H9 (cell line): Measurements from ENCODE around the gene CDKL1. TPM values are rescaled to one million over a fixed set of nuclear protein-coding genes. Genes with fewer than 3 reads are reported as not detected.

ENCODE experiments used
- DNase-seq: peaks from one replicate; pipeline ENCODE4 v3.0.0-alpha.2; 2017
- H2AFZ ChIP-seq: one replicate; pipeline ENCODE4 v1.6.1; 2013; ENCODE audit warnings: mild to moderate bottlenecking, low read length, control low read depth, moderate library complexity
- H2AK5ac ChIP-seq: 2 replicates; pipeline ENCODE4 v1.6.1; 2013; ENCODE audit warnings: low read length, control low read depth, mixed read lengths; ENCODE audit not compliant: insufficient read length
- H2BK120ac ChIP-seq: one replicate; pipeline ENCODE4 v1.6.1; 2013; ENCODE audit warnings: low read depth, mild to moderate bottlenecking, low read length, control low read depth, inconsistent platforms; ENCODE audit not compliant: poor library complexity, severe bottlenecking
- H2BK12ac ChIP-seq: 2 replicates; pipeline ENCODE4 v1.6.1; 2013; ENCODE audit warnings: low read length, control low read depth, mixed read lengths, low read depth; ENCODE audit not compliant: insufficient read length
- H2BK15ac ChIP-seq: 2 replicates; pipeline ENCODE4 v1.6.1; 2013; ENCODE audit warnings: low read depth, low read length, control low read depth
- H2BK20ac ChIP-seq: one replicate; pipeline ENCODE4 v1.6.1; 2013; ENCODE audit warnings: low read depth, mild to moderate bottlenecking, low read length, control low read depth, inconsistent platforms; ENCODE audit not compliant: poor library complexity, severe bottlenecking
- H2BK5ac ChIP-seq: 2 replicates; pipeline ENCODE4 v1.6.1; 2013; ENCODE audit warnings: low read length, control low read depth, mixed read lengths; ENCODE audit not compliant: insufficient read length
- H3K14ac ChIP-seq: 2 replicates; pipeline ENCODE4 v1.6.1; 2013; ENCODE audit warnings: low read length, control low read depth; ENCODE audit not compliant: insufficient read depth
- H3K18ac ChIP-seq: 2 replicates; pipeline ENCODE4 v1.6.1; 2013; ENCODE audit warnings: low read depth, mild to moderate bottlenecking, mixed read lengths, low read length, control low read depth; ENCODE audit not compliant: insufficient read length
- H3K23ac ChIP-seq: 2 replicates; pipeline ENCODE4 v1.6.1; 2013; ENCODE audit warnings: low read length, control low read depth, mixed read lengths, low read depth; ENCODE audit not compliant: insufficient read length
- H3K23me2 ChIP-seq: 2 replicates; pipeline ENCODE4 v1.6.1; 2013; ENCODE audit warnings: low read depth, mild to moderate bottlenecking, mixed read lengths, low read length, control low read depth; ENCODE audit not compliant: insufficient read length, poor library complexity, severe bottlenecking
- H3K27ac ChIP-seq: 2 replicates; pipeline ENCODE4 v1.5.1; 2013; ENCODE audit warnings: low read length, control low read depth, mixed read lengths, low read depth; ENCODE audit not compliant: insufficient read length
- H3K27me3 ChIP-seq: 2 replicates; pipeline ENCODE4 v1.6.1; 2013; ENCODE audit warnings: low read length, control low read depth, inconsistent platforms; ENCODE audit not compliant: insufficient read depth
- H3K4ac ChIP-seq: 2 replicates; pipeline ENCODE4 v1.6.1; 2013; ENCODE audit warnings: low read depth, mild to moderate bottlenecking, control low read depth, inconsistent platforms, low read length, moderate library complexity
- H3K4me1 ChIP-seq: 2 replicates; pipeline ENCODE4 v1.6.1; 2013; ENCODE audit warnings: low read length, control low read depth, inconsistent platforms; ENCODE audit not compliant: insufficient read depth
- H3K4me2 ChIP-seq: 2 replicates; pipeline ENCODE4 v1.6.1; 2013; ENCODE audit warnings: low read length, control low read depth, mixed read lengths; ENCODE audit not compliant: insufficient read length, insufficient read depth
- H3K56ac ChIP-seq: 2 replicates; pipeline ENCODE4 v1.6.1; 2013; ENCODE audit warnings: low read depth, mild to moderate bottlenecking, mixed read lengths, low read length, control low read depth; ENCODE audit not compliant: insufficient read length
- H3K79me1 ChIP-seq: 2 replicates; pipeline ENCODE4 v1.6.1; 2013; ENCODE audit warnings: low read depth, mild to moderate bottlenecking, moderate library complexity, low read length, control low read depth, inconsistent platforms; ENCODE audit not compliant: insufficient read depth, poor library complexity, severe bottlenecking
- H3K79me2 ChIP-seq: 2 replicates; pipeline ENCODE4 v1.6.1; 2013; ENCODE audit warnings: low read length, control low read depth, inconsistent platforms; ENCODE audit not compliant: insufficient read depth
- H3K9ac ChIP-seq: 2 replicates; pipeline ENCODE4 v1.6.1; 2013; ENCODE audit warnings: low read length, control low read depth, mixed read lengths; ENCODE audit not compliant: insufficient read length; ENCODE audit errors: extremely low read depth
- H3K9me3 ChIP-seq: one replicate; pipeline ENCODE4 v1.6.1; 2013; ENCODE audit warnings: low read depth, low read length, inconsistent platforms; ENCODE audit not compliant: control insufficient read depth
- H3T11ph ChIP-seq: one replicate; pipeline ENCODE4 v1.6.1; 2013; ENCODE audit warnings: mild to moderate bottlenecking, low read length, control low read depth, inconsistent platforms
- H4K20me1 ChIP-seq: one replicate; pipeline ENCODE4 v1.6.1; 2013; ENCODE audit not compliant: control insufficient read depth, insufficient read length, insufficient read depth
- H4K5ac ChIP-seq: 2 replicates; pipeline ENCODE4 v1.6.1; 2013; ENCODE audit warnings: low read depth, mild to moderate bottlenecking, mixed read lengths, low read length, control low read depth; ENCODE audit not compliant: insufficient read length
- H4K8ac ChIP-seq: replicated peaks from 2 replicates; pipeline ENCODE4 v1.6.1; 2013; ENCODE audit warnings: low read length, control low read depth, mixed read lengths, low read depth; ENCODE audit not compliant: insufficient read length
- H4K91ac ChIP-seq: 2 replicates; pipeline ENCODE4 v1.6.1; 2013; ENCODE audit warnings: low read depth, mild to moderate bottlenecking, moderate library complexity, mixed read lengths, low read length, control low read depth; ENCODE audit not compliant: insufficient read length
- H3K27ac Mint-ChIP-seq, 3 experiments: 2 replicates in 2 of 3; 3 replicates in 1 of 3; pipeline ENCODE4 v1.8.0; 2020 to 2021; ENCODE audit warnings: mixed read lengths in 3 of 3, mild to moderate bottlenecking in 1 of 3, moderate library complexity in 1 of 3
- H3K27me3 Mint-ChIP-seq: 2 replicates; pipeline ENCODE4 v1.8.0; 2021; ENCODE audit warnings: low read depth, mild to moderate bottlenecking, moderate library complexity, mixed read lengths
- H3K36me3 Mint-ChIP-seq, 3 experiments: 2 replicates in 2 of 3; 3 replicates in 1 of 3; pipeline ENCODE4 v1.8.0; 2020 to 2021; ENCODE audit warnings: low read depth in 3 of 3, mixed read lengths in 3 of 3; ENCODE audit not compliant: insufficient read depth in 1 of 3
- H3K4me1 Mint-ChIP-seq, 2 experiments: 2 replicates each; pipeline ENCODE4 v1.8.0; 2020; ENCODE audit warnings: mixed read lengths in 2 of 2
- H3K4me3 Mint-ChIP-seq, 2 experiments: 2 replicates in 1 of 2; 3 replicates in 1 of 2; pipeline ENCODE4 v1.8.0; 2020 to 2021; ENCODE audit warnings: mild to moderate bottlenecking in 2 of 2, mixed read lengths in 2 of 2, moderate library complexity in 1 of 2
- H3K9me3 Mint-ChIP-seq, 2 experiments: 2 replicates in 1 of 2; 3 replicates in 1 of 2; pipeline ENCODE4 v1.8.0; 2020; ENCODE audit warnings: mild to moderate bottlenecking in 2 of 2, mixed read lengths in 2 of 2, moderate library complexity in 1 of 2
- WGBS: extraction: QIAGEN DNeasy Blood & Tissue Kit; methylation state at CpG from one replicate; pipeline ENCODE4 v1.1.7; 2013; ENCODE audit warnings: missing lambda C conversion rate, low lambda C conversion rate, mixed read lengths; ENCODE audit not compliant: insufficient read length; ENCODE audit errors: extremely low coverage; 5-methylcytosine and 5-hydroxymethylcytosine counted together
- total RNA-seq: library from RNA; stranded (reverse); gene quantifications from 2 replicates; pipeline ENCODE4 v1.2.1, GENCODE V29; 2021
- TF ChIP-seq, protein P1 (sequence below): fragments of 200-600 bp; sonication (generic); conservative IDR thresholded peaks from 3 replicates; pipeline ENCODE4 v1.8.0; 2021; ENCODE audit warnings: antibody characterized with exemption, mild to moderate bottlenecking

CDKL1 gene
- total RNA-seq, 1 experiment from 2014 or later = 0.72 TPM

GRCh38 chr14:50360093-50360492 lies 36.6 kb downstream of the CDKL1 start:
- no peaks in the 10 kb centered on the region for H3K79me2 ChIP-seq
- H3K4ac ChIP-seq = no peak overlapping the region
- H4K8ac ChIP-seq = no peak overlapping the region
- DNase-seq = no peak
- H3K14ac ChIP-seq = no peak overlapping the region
- H2BK12ac ChIP-seq = no peak overlapping the region
- no peak overlapping the region for H2AK5ac ChIP-seq
- TF ChIP-seq, protein P1, sequence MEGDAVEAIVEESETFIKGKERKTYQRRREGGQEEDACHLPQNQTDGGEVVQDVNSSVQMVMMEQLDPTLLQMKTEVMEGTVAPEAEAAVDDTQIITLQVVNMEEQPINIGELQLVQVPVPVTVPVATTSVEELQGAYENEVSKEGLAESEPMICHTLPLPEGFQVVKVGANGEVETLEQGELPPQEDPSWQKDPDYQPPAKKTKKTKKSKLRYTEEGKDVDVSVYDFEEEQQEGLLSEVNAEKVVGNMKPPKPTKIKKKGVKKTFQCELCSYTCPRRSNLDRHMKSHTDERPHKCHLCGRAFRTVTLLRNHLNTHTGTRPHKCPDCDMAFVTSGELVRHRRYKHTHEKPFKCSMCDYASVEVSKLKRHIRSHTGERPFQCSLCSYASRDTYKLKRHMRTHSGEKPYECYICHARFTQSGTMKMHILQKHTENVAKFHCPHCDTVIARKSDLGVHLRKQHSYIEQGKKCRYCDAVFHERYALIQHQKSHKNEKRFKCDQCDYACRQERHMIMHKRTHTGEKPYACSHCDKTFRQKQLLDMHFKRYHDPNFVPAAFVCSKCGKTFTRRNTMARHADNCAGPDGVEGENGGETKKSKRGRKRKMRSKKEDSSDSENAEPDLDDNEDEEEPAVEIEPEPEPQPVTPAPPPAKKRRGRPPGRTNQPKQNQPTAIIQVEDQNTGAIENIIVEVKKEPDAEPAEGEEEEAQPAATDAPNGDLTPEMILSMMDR = no peak
- no peak overlapping the region for H3K56ac ChIP-seq
- no peak overlapping the region for H3T11ph ChIP-seq
- no peak overlapping the region for H3K9ac ChIP-seq
- no peaks in the 10 kb centered on the region for H3K79me1 ChIP-seq
- no peak overlapping the region for H3K4me3 Mint-ChIP-seq
- H3K36me3 Mint-ChIP-seq = no peaks in the 10 kb centered on the region
- H2BK120ac ChIP-seq = no peak overlapping the region
- no peak overlapping the region for H3K18ac ChIP-seq
- no peak overlapping the region for H2BK5ac ChIP-seq
- H3K4me1 ChIP-seq = no peaks in the 10 kb centered on the region
- H3K9me3 Mint-ChIP-seq = no peaks in the 10 kb centered on the region; a peak in 1 of 5 replicates
- WGBS = no CpG with 5 or more reads among the region's 3 CpGs
- no peak overlapping the region for H3K27ac Mint-ChIP-seq
- H3K23me2 ChIP-seq = no peaks in the 10 kb centered on the region
- no peak overlapping the region for H2AFZ ChIP-seq
- no peak overlapping the region for H3K27ac ChIP-seq
- no peaks in the 10 kb centered on the region for H3K9me3 ChIP-seq
- H4K20me1 ChIP-seq = no peaks in the 10 kb centered on the region
- no peaks in the 10 kb centered on the region for H3K27me3 ChIP-seq
- no peak overlapping the region for H4K5ac ChIP-seq
- no peak overlapping the region for H4K91ac ChIP-seq
- H2BK15ac ChIP-seq = no peak overlapping the region
- H2BK20ac ChIP-seq = no peak overlapping the region
- H3K27me3 Mint-ChIP-seq = no peaks in the 10 kb centered on the region
- peaks cover 12 to 13% of the 10 kb centered on the region in 2 experiments; a peak in 3 of 4 replicates for H3K4me1 Mint-ChIP-seq
- no peak overlapping the region for H3K4me2 ChIP-seq
- H3K23ac ChIP-seq = no peak overlapping the region
